ENCODE results near the gene PDE4A. TPM values are rescaled to one million over a fixed set of nuclear protein-coding genes. Genes with fewer than 3 reads are reported as not detected.

The PDE4A gene
- total RNA-seq, 1 donor from 2014 or later = 0.26 TPM

GRCh38 chr19:10502524-10503001, 82.2 kb downstream of the PDE4A start:
- FAIRE-seq (no peak), DNase-seq (ENCODE audit: low read depth) (peak; percentile 47)
- TF ChIP-seq CTCF (IDR thresholded peaks at IDR 0.05; ENCODE audit: insufficient read depth, low read length, severe bottlenecking) = peak; percentile 13
- Histone ChIP-seq H3K27me3 (ENCODE audit: control insufficient read depth, insufficient read depth, low read length) (no peaks in the 10 kb centered on the region), H3K36me3 (ENCODE audit: control insufficient read depth, insufficient read depth, low read length) (peaks cover 6% of the 10 kb centered on the region), H3K4me3 (ENCODE audit: low read depth, low read length) (peak overlapping the region; percentile 95)

GRCh38 chr19:10503002-10503789, 82.9 kb downstream of the PDE4A start, which contains the start of gene KEAP1:
Gene KEAP1, minus strand, starts transcription at chr19:10503356. Its CDS starts 3,323 bp downstream, at chr19:10500033.
- peak within 1 kb of the TSS; percentile 95 for H3K4me3 ChIP-seq (ENCODE audit: low read depth, low read length)
- no peaks in the 10 kb centered on the region for H3K27me3 ChIP-seq (ENCODE audit: control insufficient read depth, insufficient read depth, low read length)
- no peak for TF ChIP-seq CTCF (IDR thresholded peaks at IDR 0.05; ENCODE audit: insufficient read depth, low read length, severe bottlenecking)
- no peak for DNase-seq (ENCODE audit: low read depth)
- H3K36me3 ChIP-seq (ENCODE audit: control insufficient read depth, insufficient read depth, low read length) = peaks cover 6% of the 10 kb centered on the region
- no peak for FAIRE-seq

- DNase-seq (ENCODE audit: low read depth) (peak; percentile 61), FAIRE-seq (no peak)
- peak; percentile 89 for TF ChIP-seq CTCF (IDR thresholded peaks at IDR 0.05; ENCODE audit: insufficient read depth, low read length, severe bottlenecking)
- no peaks in the 10 kb centered on the region for H3K27me3 ChIP-seq (ENCODE audit: control insufficient read depth, insufficient read depth, low read length)
- no peak overlapping the region for H3K4me3 ChIP-seq (ENCODE audit: low read depth, low read length)
- H3K36me3 ChIP-seq (ENCODE audit: control insufficient read depth, insufficient read depth, low read length) = no peaks in the 10 kb centered on the region
Observed at GRCh38 chr19:10505583-10506229, 85.4 kb downstream of the PDE4A start.

GRCh38 chr19:10508036-10508435, 87.7 kb downstream of the PDE4A start:
- no peak for TF ChIP-seq CTCF (IDR thresholded peaks at IDR 0.05; ENCODE audit: insufficient read depth, low read length, severe bottlenecking)

GRCh38 chr19:10508707-10509106, 88.4 kb downstream of the PDE4A start:
- no peaks in the 10 kb centered on the region for H3K27me3 ChIP-seq (ENCODE audit: control insufficient read depth, insufficient read depth, low read length)
- peaks cover 5% of the 10 kb centered on the region for H3K36me3 ChIP-seq (ENCODE audit: control insufficient read depth, insufficient read depth, low read length)
- no peak overlapping the region for H3K4me3 ChIP-seq (ENCODE audit: low read depth, low read length)
- no peak for TF ChIP-seq CTCF (IDR thresholded peaks at IDR 0.05; ENCODE audit: insufficient read depth, low read length, severe bottlenecking)
- no peak for FAIRE-seq
- peak; percentile 53 for DNase-seq (ENCODE audit: low read depth)

More at GRCh38 chr19:10508036-10508435, 87.7 kb downstream of the PDE4A start:
- H3K27me3 ChIP-seq (ENCODE audit: control insufficient read depth, insufficient read depth, low read length) = no peaks in the 10 kb centered on the region
- FAIRE-seq (no peak), DNase-seq (ENCODE audit: low read depth) (no peak)
- no peak overlapping the region for H3K4me3 ChIP-seq (ENCODE audit: low read depth, low read length)
- peaks cover under 1% of the 10 kb centered on the region for H3K36me3 ChIP-seq (ENCODE audit: control insufficient read depth, insufficient read depth, low read length)

Measured in bronchial epithelial cell (primary cell).